Stimulated activated CD4-positive, alpha-beta T cell treated with anti-CD3 and anti-CD28 coated beads, Interleukin-12 subunit alpha, Interleukin-12 subunit beta, amount 100 ng/mL, for 4 hours (primary cell): ENCODE results near the gene DNAI1.

Experiments used
- DNase-seq: peaks from one replicate; pipeline ENCODE4 v3.0.0-alpha.2; 2020

DNAI1 gene

GRCh38 chr9:34560599-34561214, 102.1 kb downstream of the DNAI1 start:
- no peak for DNase-seq

GRCh38 chr9:34562135-34562745, 103.6 kb downstream of the DNAI1 start:
- DNase-seq: peak; percentile 14

- no peak for DNase-seq
These were observed 104.7 kb downstream of the DNAI1 start for GRCh38 chr9:34563262-34563661.

GRCh38 chr9:34564617-34565016, 106.0 kb downstream of the DNAI1 start:
- no peak for DNase-seq

GRCh38 chr9:34565856-34566255, 107.3 kb downstream of the DNAI1 start:
- DNase-seq: no peak

GRCh38 chr9:34566322-34566721, 107.7 kb downstream of the DNAI1 start:
- DNase-seq: no peak

- DNase-seq: no peak
These were observed 108.4 kb downstream of the DNAI1 start for GRCh38 chr9:34566972-34567371.

GRCh38 chr9:34568133-34568532, 109.5 kb downstream of the DNAI1 start:
- no peak for DNase-seq

- DNase-seq: no peak
These were observed 110.2 kb downstream of the DNAI1 start for GRCh38 chr9:34568774-34569173.

GRCh38 chr9:34570376-34570775, 111.8 kb downstream of the DNAI1 start:
- no peak for DNase-seq
